Trophoblast cell (in vitro differentiated cells and primary cell): Measurements from ENCODE around the gene TET2.

Experiments used
- DNase-seq, 2 donors: peaks; one replicate each; pipeline ENCODE4 v3.0.0-alpha.2; 2016
- H2AFZ ChIP-seq: 2 replicates; pipeline ENCODE4 v1.6.1; 2013; ENCODE audit warnings: low read length, moderate library complexity, mild to moderate bottlenecking; ENCODE audit not compliant: insufficient read depth, poor library complexity
- H2AK5ac ChIP-seq: 2 replicates; pipeline ENCODE4 v1.6.1; 2013; ENCODE audit warnings: mild to moderate bottlenecking, low read length
- H2BK120ac ChIP-seq: 2 replicates; pipeline ENCODE4 v1.6.1; 2013; ENCODE audit warnings: low read length, mild to moderate bottlenecking, moderate library complexity; ENCODE audit not compliant: insufficient read depth, poor library complexity
- H2BK12ac ChIP-seq: 2 replicates; pipeline ENCODE4 v1.6.1; 2013; ENCODE audit warnings: mild to moderate bottlenecking, low read length, moderate library complexity
- H2BK5ac ChIP-seq: 2 replicates; pipeline ENCODE4 v1.6.1; 2013; ENCODE audit warnings: low read length, low read depth, moderate library complexity, mild to moderate bottlenecking; ENCODE audit not compliant: poor library complexity
- H3K14ac ChIP-seq: 2 replicates; pipeline ENCODE4 v1.6.1; 2013; ENCODE audit warnings: mild to moderate bottlenecking, low read length
- H3K18ac ChIP-seq: 2 replicates; pipeline ENCODE4 v1.6.1; 2013; ENCODE audit warnings: mild to moderate bottlenecking, low read length
- H3K23ac ChIP-seq: 2 replicates; pipeline ENCODE4 v1.6.1; 2013; ENCODE audit warnings: low read length
- H3K27ac ChIP-seq: 2 replicates; pipeline ENCODE4 v1.5.1; 2013; ENCODE audit warnings: low read depth, mild to moderate bottlenecking, inconsistent platforms, low read length, moderate library complexity
- H3K27me3 ChIP-seq: 2 replicates; pipeline ENCODE4 v1.6.1; 2013; ENCODE audit warnings: inconsistent platforms, mild to moderate bottlenecking, low read length, moderate library complexity; ENCODE audit not compliant: insufficient read depth
- H3K36me3 ChIP-seq, 2 experiments: 1 replicate in 1 of 2; 2 replicates in 1 of 2; pipeline ENCODE4 v1.6.1; 2013; ENCODE audit warnings: low read length in 2 of 2, mild to moderate bottlenecking in 2 of 2, moderate library complexity in 1 of 2; ENCODE audit not compliant: insufficient read depth in 2 of 2, control insufficient read depth in 1 of 2
- H3K4ac ChIP-seq: 2 replicates; pipeline ENCODE4 v1.6.1; 2013; ENCODE audit warnings: low read depth, mild to moderate bottlenecking, low read length, moderate library complexity
- H3K4me1 ChIP-seq, 2 experiments: 1 replicate in 1 of 2; 2 replicates in 1 of 2; pipeline ENCODE4 v1.6.1; 2013; ENCODE audit warnings: low read length in 2 of 2, mild to moderate bottlenecking in 2 of 2, moderate library complexity in 1 of 2; ENCODE audit not compliant: insufficient read depth in 2 of 2, control insufficient read depth in 1 of 2
- H3K4me2 ChIP-seq: 2 replicates; pipeline ENCODE4 v1.6.1; 2013; ENCODE audit warnings: inconsistent platforms, mild to moderate bottlenecking, low read length, moderate library complexity
- H3K4me3 ChIP-seq: 2 replicates; pipeline ENCODE4 v1.5.1; 2013; ENCODE audit warnings: mild to moderate bottlenecking, low read depth, low read length, inconsistent platforms
- H3K79me1 ChIP-seq: one replicate; pipeline ENCODE4 v1.6.1; 2013; ENCODE audit warnings: low read length
- H3K79me2 ChIP-seq: 2 replicates; pipeline ENCODE4 v1.6.1; 2013; ENCODE audit warnings: low read length, mild to moderate bottlenecking; ENCODE audit not compliant: control insufficient read depth, insufficient read depth, poor library complexity
- H3K9ac ChIP-seq: 2 replicates; pipeline ENCODE4 v1.6.1; 2013; ENCODE audit warnings: mild to moderate bottlenecking, low read length
- H3K9me3 ChIP-seq: 2 replicates; pipeline ENCODE4 v1.6.1; 2013; ENCODE audit warnings: low read depth, mild to moderate bottlenecking, control low read depth, inconsistent platforms, low read length; ENCODE audit not compliant: insufficient read depth
- H4K12ac ChIP-seq: 2 replicates; pipeline ENCODE4 v1.6.1; 2013; ENCODE audit warnings: low read depth, mild to moderate bottlenecking, low read length, moderate library complexity
- H4K8ac ChIP-seq: 2 replicates; pipeline ENCODE4 v1.6.1; 2013; ENCODE audit warnings: low read depth, mild to moderate bottlenecking, low read length, moderate library complexity
- H4K91ac ChIP-seq: one replicate; pipeline ENCODE4 v1.6.1; 2013; ENCODE audit warnings: low read depth, mild to moderate bottlenecking, low read length, moderate library complexity
- WGBS: extraction: QIAGEN DNeasy Blood & Tissue Kit; methylation state at CpG from one replicate; pipeline ENCODE4 v1.1.7; 2013; ENCODE audit warnings: missing lambda C conversion rate; ENCODE audit not compliant: insufficient read length, insufficient coverage; ENCODE audit errors: extremely low coverage; 5-methylcytosine and 5-hydroxymethylcytosine counted together

TET2 gene

GRCh38 chr4:105127170-105127445 lies 19.6 kb upstream of the TET2 start:
- no peak overlapping the region for H4K91ac ChIP-seq
- H3K4me3 ChIP-seq: no peak overlapping the region
- H2AK5ac ChIP-seq: no peak overlapping the region
- H3K9me3 ChIP-seq: no peaks in the 10 kb centered on the region
- no peaks in the 10 kb centered on the region for H3K4me1 ChIP-seq
- no CpG with 5 or more reads among the region's 2 CpGs for WGBS
- H4K8ac ChIP-seq: no peak overlapping the region
- H2BK12ac ChIP-seq: no peak overlapping the region
- H3K4ac ChIP-seq: no peak overlapping the region
- H3K9ac ChIP-seq: no peak overlapping the region
- H3K14ac ChIP-seq: no peak overlapping the region
- no peaks in the 10 kb centered on the region for H3K36me3 ChIP-seq
- H2BK120ac ChIP-seq: no peak overlapping the region
- H4K12ac ChIP-seq: no peak overlapping the region
- no peak overlapping the region for H2BK5ac ChIP-seq
- no peak overlapping the region for H3K4me2 ChIP-seq
- no peaks in the 10 kb centered on the region for H3K79me2 ChIP-seq
- H3K18ac ChIP-seq: no peak overlapping the region
- no peak overlapping the region for H3K23ac ChIP-seq
- no peak overlapping the region for H2AFZ ChIP-seq
- no peaks in the 10 kb centered on the region for H3K27me3 ChIP-seq
- no peak for DNase-seq
- no peaks in the 10 kb centered on the region for H3K79me1 ChIP-seq
- H3K27ac ChIP-seq: no peak overlapping the region

GRCh38 chr4:105128208-105128607 lies 18.5 kb upstream of the TET2 start:
- Histone ChIP-seq H3K9me3 (no peaks in the 10 kb centered on the region), H2BK5ac (no peak overlapping the region), H3K14ac (no peak overlapping the region), H3K4me3 (no peak overlapping the region), H4K12ac (no peak overlapping the region), H3K4me1 (no peaks in the 10 kb centered on the region), H3K23ac (no peak overlapping the region), H3K27ac (no peak overlapping the region), H2AK5ac (no peak overlapping the region), H3K4ac (no peak overlapping the region), H3K18ac (no peak overlapping the region), H3K9ac (no peak overlapping the region), H3K4me2 (no peak overlapping the region), H3K79me2 (no peaks in the 10 kb centered on the region), H2BK120ac (no peak overlapping the region), H2AFZ (no peak overlapping the region), H3K36me3 (no peaks in the 10 kb centered on the region), H4K91ac (no peak overlapping the region), H4K8ac (no peak overlapping the region), H3K79me1 (no peaks in the 10 kb centered on the region), H3K27me3 (no peaks in the 10 kb centered on the region), H2BK12ac (no peak overlapping the region)
- no CpG with 5 or more reads among the region's 1 CpG for WGBS
- DNase-seq: no peak

- H3K27ac ChIP-seq: no peak overlapping the region
- no peak overlapping the region for H3K4me2 ChIP-seq
- no peaks in the 10 kb centered on the region for H3K36me3 ChIP-seq
- no peaks in the 10 kb centered on the region for H3K27me3 ChIP-seq
- H2BK12ac ChIP-seq: no peak overlapping the region
- WGBS: no CpG with 5 or more reads among the region's 5 CpGs
- H3K79me2 ChIP-seq: no peaks in the 10 kb centered on the region
- H2AFZ ChIP-seq: no peak overlapping the region
- no peak overlapping the region for H2BK5ac ChIP-seq
- no peak overlapping the region for H2AK5ac ChIP-seq
- no peaks in the 10 kb centered on the region for H3K79me1 ChIP-seq
- H3K4ac ChIP-seq: no peak overlapping the region
- no peak for DNase-seq
- H3K9ac ChIP-seq: no peak overlapping the region
- no peak overlapping the region for H3K14ac ChIP-seq
- no peaks in the 10 kb centered on the region for H3K9me3 ChIP-seq
- no peak overlapping the region for H3K23ac ChIP-seq
- no peak overlapping the region for H3K4me3 ChIP-seq
- H2BK120ac ChIP-seq: no peak overlapping the region
- H4K12ac ChIP-seq: no peak overlapping the region
- no peak overlapping the region for H4K8ac ChIP-seq
- H3K18ac ChIP-seq: no peak overlapping the region
- H3K4me1 ChIP-seq: no peaks in the 10 kb centered on the region
- no peak overlapping the region for H4K91ac ChIP-seq
Observed at GRCh38 chr4:105129286-105130040, 17.2 kb upstream of the TET2 start.

DNA sequence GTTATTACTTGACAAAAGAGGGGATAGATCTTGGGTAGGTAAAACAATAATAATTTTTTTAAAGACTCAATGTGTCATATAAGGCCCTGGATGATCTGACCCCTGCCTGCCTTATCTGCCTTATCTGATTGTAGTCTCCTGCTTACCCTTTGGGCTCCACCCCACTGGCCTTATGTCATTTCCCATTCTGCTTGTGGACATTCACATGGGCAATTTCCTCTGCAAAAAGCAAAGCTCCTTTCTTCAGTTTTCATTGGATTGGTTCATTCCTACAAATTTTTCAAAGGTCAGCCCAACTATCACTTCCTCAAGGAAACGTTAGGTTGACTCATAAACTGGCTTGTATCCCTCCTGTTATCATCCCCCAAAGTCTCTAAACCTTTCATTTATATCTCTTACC lies 15.7 kb upstream of the TET2 start:
- H4K91ac ChIP-seq: no peak overlapping the region
- H2AK5ac ChIP-seq: no peak overlapping the region
- H3K9me3 ChIP-seq: no peaks in the 10 kb centered on the region
- no peak overlapping the region for H3K4ac ChIP-seq
- no peak overlapping the region for H2BK12ac ChIP-seq
- no peak overlapping the region for H3K18ac ChIP-seq
- H3K27me3 ChIP-seq: no peaks in the 10 kb centered on the region
- no peak overlapping the region for H4K8ac ChIP-seq
- no peaks in the 10 kb centered on the region for H3K79me2 ChIP-seq
- no peak overlapping the region for H3K27ac ChIP-seq
- H2AFZ ChIP-seq: no peak overlapping the region
- H3K9ac ChIP-seq: no peak overlapping the region
- H3K36me3 ChIP-seq: no peaks in the 10 kb centered on the region
- no peak for DNase-seq
- H3K14ac ChIP-seq: no peak overlapping the region
- no peak overlapping the region for H3K4me2 ChIP-seq
- no peak overlapping the region for H3K4me3 ChIP-seq
- no peaks in the 10 kb centered on the region for H3K79me1 ChIP-seq
- H2BK120ac ChIP-seq: no peak overlapping the region
- no peak overlapping the region for H2BK5ac ChIP-seq
- no peak overlapping the region for H4K12ac ChIP-seq
- no peak overlapping the region for H3K23ac ChIP-seq
- WGBS: no CpG with 5 or more reads among the region's 1 CpG
- H3K4me1 ChIP-seq: no peaks in the 10 kb centered on the region
